GM12878 (cell line): ENCODE data around the gene ADGRD1.

Experiments used
- BMI1 ChIP-seq: fragments of 450-650 bp; IDR thresholded peaks from 2 replicates; pipeline ENCODE4 v1.6.1; 2016; ENCODE audit warnings: mild to moderate bottlenecking, moderate library complexity, borderline replicate concordance
- EGR1 ChIP-seq, 2 experiments: IDR thresholded peaks; 1 replicate in 1 of 2; 2 replicates in 1 of 2; pipeline ENCODE4 v1.6.1; 2011 to 2012; ENCODE audit warnings: low read depth in 2 of 2, low read length in 2 of 2, borderline replicate concordance in 1 of 2, mild to moderate bottlenecking in 1 of 2, moderate library complexity in 1 of 2
- EP300 ChIP-seq, 2 experiments: fragments of 150-350 bp in 1 of 2; IDR thresholded peaks; 2 replicates each; pipeline ENCODE4 v1.6.1; 2011 to 2012; ENCODE audit warnings: low read depth in 2 of 2, low read length in 2 of 2, borderline replicate concordance in 1 of 2, improper control_type of control experiment in 1 of 2, inconsistent platforms in 1 of 2; ENCODE audit not compliant: control insufficient read depth in 1 of 2
- EZH2 ChIP-seq: IDR thresholded peaks from 2 replicates; pipeline ENCODE4 v1.6.1; 2012; ENCODE audit warnings: low read depth, mild to moderate bottlenecking, control low read depth, inconsistent platforms, low read length, borderline replicate concordance; ENCODE audit not compliant: control insufficient read depth
- KDM1A ChIP-seq: fragments of 200-600 bp; sonication (generic); IDR thresholded peaks from 2 replicates; pipeline ENCODE4 v1.6.1; 2016; ENCODE audit warnings: borderline replicate concordance
- SMARCA5 ChIP-seq: fragments of 450-650 bp; IDR thresholded peaks from 2 replicates; pipeline ENCODE4 v1.6.1; 2017; ENCODE audit warnings: mild to moderate bottlenecking
- SMC3 ChIP-seq: IDR thresholded peaks from 2 replicates; pipeline ENCODE4 v1.6.1; 2011; ENCODE audit warnings: low read length, improper control_type of control experiment, borderline replicate concordance
- TF ChIP-seq, protein P1 (sequence below): fragments of 450-650 bp; IDR thresholded peaks from 2 replicates; pipeline ENCODE4 v1.6.1; 2016; ENCODE audit warnings: mild to moderate bottlenecking, moderate library complexity, borderline replicate concordance

DNA sequence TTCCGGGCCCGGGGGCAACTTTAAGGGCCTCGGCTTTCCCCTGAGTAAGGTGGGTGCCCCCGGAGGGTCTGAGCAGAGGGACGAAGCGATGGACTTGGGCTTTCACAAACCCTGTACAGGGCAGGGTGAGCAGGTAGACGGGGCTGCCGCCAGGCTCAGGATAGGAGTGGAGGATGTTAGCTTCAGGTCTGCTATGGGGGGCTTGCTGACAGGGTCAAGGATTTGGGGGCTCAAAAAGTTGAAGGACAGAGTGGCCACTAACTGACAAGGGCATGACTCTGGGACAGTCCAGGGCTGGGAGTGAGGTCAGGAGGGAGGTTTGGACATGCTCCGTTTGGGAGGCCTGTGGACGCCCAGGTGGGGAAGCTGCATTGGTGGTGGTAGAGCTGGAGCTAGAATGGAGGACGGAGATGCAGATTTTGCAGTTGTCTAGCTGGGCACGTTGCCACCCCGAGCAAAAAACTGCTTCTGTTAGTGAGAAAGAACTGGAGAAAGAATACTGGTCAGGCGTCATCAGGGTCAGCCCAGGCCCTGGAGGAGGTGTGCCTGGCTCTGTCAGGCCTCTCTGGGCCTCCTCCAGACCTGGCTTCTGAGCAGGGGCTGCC lies 113.3 kb downstream of the ADGRD1 start:
- no peak for TF ChIP-seq BMI1
- TF ChIP-seq EP300 (IDR thresholded peaks at IDR 0.05; ENCODE audit: borderline replicate concordance in 1 of 2, control insufficient read depth in 1 of 2, low read depth in 2 of 2, low read length in 2 of 2) = no peak
- TF ChIP-seq SMC3 = no peak
- no peak for TF ChIP-seq EZH2
- TF ChIP-seq KDM1A = no peak
- TF ChIP-seq, protein P1, sequence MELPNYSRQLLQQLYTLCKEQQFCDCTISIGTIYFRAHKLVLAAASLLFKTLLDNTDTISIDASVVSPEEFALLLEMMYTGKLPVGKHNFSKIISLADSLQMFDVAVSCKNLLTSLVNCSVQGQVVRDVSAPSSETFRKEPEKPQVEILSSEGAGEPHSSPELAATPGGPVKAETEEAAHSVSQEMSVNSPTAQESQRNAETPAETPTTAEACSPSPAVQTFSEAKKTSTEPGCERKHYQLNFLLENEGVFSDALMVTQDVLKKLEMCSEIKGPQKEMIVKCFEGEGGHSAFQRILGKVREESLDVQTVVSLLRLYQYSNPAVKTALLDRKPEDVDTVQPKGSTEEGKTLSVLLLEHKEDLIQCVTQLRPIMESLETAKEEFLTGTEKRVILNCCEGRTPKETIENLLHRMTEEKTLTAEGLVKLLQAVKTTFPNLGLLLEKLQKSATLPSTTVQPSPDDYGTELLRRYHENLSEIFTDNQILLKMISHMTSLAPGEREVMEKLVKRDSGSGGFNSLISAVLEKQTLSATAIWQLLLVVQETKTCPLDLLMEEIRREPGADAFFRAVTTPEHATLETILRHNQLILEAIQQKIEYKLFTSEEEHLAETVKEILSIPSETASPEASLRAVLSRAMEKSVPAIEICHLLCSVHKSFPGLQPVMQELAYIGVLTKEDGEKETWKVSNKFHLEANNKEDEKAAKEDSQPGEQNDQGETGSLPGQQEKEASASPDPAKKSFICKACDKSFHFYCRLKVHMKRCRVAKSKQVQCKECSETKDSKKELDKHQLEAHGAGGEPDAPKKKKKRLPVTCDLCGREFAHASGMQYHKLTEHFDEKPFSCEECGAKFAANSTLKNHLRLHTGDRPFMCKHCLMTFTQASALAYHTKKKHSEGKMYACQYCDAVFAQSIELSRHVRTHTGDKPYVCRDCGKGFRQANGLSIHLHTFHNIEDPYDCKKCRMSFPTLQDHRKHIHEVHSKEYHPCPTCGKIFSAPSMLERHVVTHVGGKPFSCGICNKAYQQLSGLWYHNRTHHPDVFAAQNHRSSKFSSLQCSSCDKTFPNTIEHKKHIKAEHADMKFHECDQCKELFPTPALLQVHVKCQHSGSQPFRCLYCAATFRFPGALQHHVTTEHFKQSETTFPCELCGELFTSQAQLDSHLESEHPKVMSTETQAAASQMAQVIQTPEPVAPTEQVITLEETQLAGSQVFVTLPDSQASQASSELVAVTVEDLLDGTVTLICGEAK = no peak
- TF ChIP-seq EGR1 (IDR thresholded peaks at IDR 0.05; ENCODE audit: borderline replicate concordance in 1 of 2, low read depth in 2 of 2, low read length in 2 of 2) = no peak
- TF ChIP-seq SMARCA5 = no peak
